Stimulated activated CD4-positive, alpha-beta T cell treated with anti-CD3 and anti-CD28 coated beads, TNF-alpha, amount 100 ng/mL, for 24 hours (primary cell): ENCODE measurements around the gene KLF2.

ENCODE experiments used
- DNase-seq, 3 experiments: peaks; one replicate each; pipeline ENCODE4 v3.0.0-alpha.2; 2020; ENCODE audit warnings: low read depth in 3 of 3

The KLF2 gene

DNA sequence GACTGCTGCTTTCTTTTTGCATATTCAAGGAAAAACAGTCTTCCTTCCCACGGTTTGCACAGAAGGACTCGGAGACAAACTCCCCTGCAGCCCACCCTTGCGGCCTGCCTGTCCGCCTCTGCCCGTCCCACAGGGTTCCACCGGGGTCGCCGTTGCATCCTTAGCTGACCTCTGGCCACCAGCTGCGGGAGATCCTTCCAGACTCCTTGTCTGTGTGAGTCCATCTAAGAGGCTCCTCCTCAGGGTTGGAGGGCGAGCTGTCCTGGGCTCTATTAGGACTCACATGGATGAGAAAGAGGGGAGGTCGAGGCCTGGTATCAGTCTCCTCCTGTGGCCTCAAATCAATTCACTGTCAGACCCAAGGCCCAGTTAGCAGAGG, 39.2 kb downstream of the KLF2 start:
- DNase-seq = no peak

DNA sequence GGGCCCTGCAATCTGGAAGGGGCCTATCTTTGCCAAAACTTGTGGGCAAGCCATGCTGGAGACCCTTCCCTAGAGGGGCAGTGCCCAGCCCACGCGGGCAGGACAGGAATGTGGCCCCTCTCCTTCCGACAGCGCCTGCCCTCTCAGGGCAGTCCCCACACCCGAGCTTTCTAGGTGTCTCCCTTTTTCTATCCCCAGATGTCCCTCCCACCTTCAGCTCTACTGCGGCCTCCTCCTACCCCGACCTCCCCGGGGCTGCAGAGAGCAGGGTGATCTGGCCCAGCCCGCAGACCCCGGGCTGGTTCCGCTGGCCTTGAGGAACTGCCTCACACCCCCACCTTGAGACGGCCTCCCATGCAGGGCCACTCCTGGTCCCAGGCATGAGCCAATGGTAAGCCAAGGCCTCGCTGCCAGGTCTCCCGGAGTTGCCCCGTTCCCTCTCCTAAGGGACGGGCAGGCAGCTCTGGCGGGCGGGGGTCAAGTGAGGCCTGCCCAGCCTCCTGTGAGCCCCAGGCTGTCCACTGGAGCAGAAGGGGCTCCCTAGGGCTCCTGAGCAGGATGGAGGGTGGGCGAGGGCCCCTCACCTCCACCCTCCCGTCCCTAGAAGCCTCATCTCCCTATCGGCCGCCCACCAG, 39.7 kb downstream of the KLF2 start:
- DNase-seq = no peak

DNA sequence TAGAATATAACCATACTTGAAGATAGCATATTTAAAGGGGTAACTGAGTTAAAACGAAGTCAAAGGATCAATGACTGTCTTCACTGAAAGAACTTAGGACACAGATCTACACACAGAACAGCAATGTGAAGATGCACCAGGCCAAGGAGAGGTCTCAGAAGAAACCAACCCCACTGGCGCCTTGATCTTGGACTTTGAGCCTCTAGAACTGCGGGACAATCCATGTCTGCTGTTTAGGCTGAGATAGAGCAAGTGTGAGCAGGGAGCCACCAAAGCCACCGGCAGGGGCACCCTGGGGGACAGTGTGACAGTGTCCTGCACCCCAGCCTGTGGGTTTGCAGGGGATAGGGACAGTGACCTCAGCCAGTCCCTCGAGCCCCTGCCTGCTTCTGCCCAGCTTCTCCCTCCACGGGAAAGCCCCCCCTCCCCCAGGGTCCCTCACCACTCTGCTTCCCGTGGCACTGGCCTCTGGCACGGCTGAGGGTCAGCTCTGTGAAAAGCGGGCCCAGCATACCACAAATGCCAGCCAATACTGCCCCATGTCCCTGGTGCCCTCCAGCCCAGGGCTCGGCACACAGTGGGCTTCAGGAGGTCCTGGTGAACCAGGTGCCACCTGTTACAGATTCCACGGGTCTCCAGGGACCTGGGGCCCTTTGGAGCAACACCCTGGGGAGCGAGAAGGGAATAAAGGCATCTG, 40.8 kb downstream of the KLF2 start:
- no peak for DNase-seq

DNA sequence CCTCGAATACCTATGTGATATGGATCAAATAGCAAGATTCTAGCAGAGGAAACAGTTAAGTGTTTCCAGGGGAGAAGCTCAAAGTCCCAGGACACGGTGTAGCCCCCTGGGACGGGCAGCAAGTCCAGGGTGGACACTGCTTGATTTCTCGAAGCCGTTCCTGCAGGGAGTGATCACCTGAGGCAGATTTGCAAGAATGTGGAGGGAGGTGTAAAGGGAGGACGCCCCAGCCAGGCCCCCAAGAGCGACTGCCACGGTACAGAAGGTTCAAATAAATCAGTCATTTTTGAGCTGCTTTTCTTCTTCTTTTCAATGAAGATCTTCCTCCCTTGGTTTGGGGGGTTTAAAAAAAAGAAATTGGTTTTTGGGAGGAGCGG, 41.4 kb downstream of the KLF2 start:
- DNase-seq = no peak

- no peak for DNase-seq
Observed at GRCh38 chr19:16366433-16367260, 42.0 kb downstream of the KLF2 start.

DNA sequence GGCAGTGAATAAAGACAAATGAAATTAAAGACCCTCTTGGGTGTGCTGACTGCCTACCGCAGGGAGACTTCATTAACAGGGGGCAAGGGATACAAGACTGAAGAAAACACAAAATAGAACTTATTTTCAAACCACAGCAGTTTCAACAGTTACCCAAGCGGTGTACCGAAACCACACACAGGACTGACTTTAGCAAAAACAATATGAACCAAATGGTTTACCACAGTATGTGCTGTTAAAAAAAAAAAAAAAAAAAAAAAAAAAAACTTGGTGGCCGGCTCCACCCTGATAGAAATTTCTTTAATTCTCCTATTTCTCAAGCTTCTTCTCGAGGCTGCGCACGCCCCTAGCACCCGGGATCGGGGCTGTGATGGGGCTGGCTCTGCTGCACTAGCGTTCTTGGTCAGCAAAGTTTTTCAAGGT, 42.6 kb downstream of the KLF2 start:
- DNase-seq = no peak

GRCh38 chr19:16368385-16369305, 44.0 kb downstream of the KLF2 start:
- DNase-seq = no peak

GRCh38 chr19:16369306-16369663, 44.7 kb downstream of the KLF2 start:
- no peak for DNase-seq

DNA sequence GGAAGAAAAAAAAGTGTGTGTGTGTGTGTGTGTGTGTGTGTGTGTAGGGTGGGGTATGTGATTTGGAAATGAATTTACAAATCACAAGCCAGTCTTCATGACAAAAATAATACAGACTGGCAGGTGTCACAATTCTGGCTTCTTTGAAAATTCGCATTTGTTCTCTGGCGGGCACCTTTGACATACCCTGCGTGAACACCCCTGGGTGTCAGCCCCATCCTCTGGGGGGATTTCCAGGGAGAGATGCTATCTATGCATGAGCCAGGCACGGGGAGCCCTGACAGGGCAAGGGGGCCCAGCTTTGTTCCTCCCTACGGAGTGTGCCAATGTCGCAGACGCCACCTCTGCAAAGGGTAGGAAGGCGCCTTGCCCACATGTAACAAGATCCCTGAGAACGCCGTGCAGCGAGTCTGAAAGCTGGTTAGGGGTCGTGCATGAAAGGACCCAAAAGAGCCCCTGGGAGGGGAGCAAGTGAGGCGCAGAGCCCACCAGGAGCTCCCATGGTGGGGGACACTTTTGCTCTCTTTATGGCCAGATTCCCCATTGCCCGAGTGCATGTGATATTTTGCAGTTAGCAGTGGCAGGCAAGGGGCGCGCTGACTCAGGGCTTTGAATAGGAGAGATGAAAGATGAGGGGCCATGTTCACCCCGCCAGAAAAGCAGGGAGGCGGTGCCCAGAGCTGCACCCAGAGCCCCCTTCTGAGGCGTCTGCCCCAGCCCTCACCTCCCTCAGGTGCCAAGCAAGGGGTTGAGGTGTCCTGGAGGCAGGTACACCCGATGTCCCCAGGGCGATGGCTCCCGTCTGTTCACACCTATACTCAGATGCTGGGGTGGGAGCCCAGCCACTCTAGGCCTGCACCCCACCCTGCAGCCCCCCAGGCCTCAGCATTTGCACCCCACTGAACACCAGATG, 45.3 kb downstream of the KLF2 start:
- no peak for DNase-seq

GRCh38 chr19:16370641-16371391, 46.2 kb downstream of the KLF2 start:
- DNase-seq = no peak

GRCh38 chr19:16371540-16371986, 46.9 kb downstream of the KLF2 start:
- DNase-seq = peak; percentile 58 to 81 (median 59)

DNA sequence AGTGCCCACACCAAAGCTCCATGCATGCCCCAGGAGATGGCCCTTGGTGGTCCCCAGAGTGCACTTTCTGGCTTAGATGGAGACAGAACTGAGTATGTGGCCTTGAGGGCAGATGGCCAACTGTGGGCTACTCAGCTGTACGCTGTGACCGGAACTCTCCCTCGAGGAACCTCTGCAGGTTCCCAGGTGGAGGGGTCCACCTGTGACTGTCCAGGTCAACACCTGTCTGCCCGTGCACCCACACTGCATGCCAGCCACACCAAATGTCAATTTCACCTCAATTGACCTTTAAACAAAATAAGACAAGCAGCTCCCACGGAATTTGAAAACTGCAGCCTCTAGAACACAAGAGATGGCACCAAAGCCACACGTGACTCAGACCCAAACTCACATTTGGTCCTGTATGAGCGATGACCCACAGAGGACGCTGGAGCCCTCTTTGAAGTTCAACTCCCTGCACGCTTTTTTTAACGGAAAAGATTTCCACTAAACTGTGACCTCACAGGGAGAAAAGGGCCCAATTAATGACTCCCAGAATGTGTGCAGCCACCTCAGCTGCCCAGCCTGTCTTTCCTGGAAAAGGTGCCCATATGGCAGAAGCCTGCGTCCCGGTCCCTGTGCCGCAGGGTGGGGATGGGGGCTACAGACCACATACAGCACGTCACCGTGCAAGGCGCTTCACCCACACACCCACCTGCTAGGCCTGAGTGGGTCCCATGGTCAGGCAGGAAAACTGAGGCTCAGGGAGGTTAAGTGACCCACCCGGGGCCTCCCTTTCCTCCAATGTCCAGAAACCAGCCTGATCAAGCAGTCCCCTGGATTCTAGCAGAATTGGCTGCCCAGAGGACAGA, 47.7 kb downstream of the KLF2 start:
- DNase-seq = no peak

DNA sequence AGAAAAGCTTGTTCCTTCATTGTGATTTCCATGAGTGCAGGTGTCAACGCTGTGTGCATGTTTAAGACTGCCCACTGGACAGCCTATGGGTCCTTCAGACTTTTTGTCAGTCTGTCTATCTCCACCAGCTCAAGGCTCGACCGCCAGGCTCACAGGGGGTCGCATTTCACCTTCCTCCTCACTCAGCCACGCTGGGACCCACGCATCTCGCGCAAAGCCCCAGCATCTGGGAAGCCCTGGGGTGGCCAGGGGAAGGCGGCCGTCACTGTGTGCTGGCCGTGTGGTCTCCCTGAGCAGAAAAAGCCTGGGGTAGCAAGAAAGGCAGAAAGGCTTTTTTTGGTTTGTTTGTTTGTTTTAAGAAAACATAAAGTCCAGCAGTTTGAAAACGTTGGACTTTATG, 48.5 kb downstream of the KLF2 start:
- DNase-seq = no peak

GRCh38 chr19:16373532-16373931, 48.9 kb downstream of the KLF2 start:
- no peak for DNase-seq

- no peak for DNase-seq
Observed at GRCh38 chr19:16373989-16374388, 49.4 kb downstream of the KLF2 start.

DNA sequence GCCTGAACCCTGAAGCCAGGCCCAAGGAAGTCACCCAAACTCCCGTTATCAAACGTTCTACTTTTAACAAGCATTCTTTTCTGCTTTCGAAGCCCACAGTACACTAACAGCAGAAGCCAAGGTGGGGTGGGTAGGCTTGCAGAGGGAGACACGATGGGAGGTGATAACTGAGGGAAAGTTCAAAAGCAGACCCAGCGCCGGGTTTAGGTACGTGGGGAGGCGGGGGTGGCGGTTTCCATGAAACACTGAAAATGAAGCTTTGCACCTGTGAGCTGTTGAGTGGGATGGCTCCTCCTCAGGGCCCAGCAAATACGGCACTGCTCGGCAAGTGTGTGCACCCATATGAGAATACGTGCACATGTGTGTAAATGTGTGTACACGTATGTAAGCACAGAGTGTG, 49.8 kb downstream of the KLF2 start:
- peak in 1 of 3 experiments; percentile 38 for DNase-seq

- DNase-seq = no peak
Observed at GRCh38 chr19:16375157-16375935, 50.7 kb downstream of the KLF2 start.

GRCh38 chr19:16375936-16376185, 51.2 kb downstream of the KLF2 start:
- DNase-seq = no peak

GRCh38 chr19:16376241-16376640, 51.6 kb downstream of the KLF2 start:
- no peak for DNase-seq
